BE2C (cell line): ENCODE measurements around the gene PTPRN2.

Source experiments
- DNase-seq: peaks from one replicate; pipeline ENCODE4 v3.0.0-alpha.2; 2020
- H3K27me3 ChIP-seq: fragments of 250-450 bp; sonication (Bioruptor Pico); 2 replicates; pipeline ENCODE4 v1.5.1; 2020; ENCODE audit warnings: mild to moderate bottlenecking
- H3K36me3 ChIP-seq: fragments of 250-450 bp; sonication (Bioruptor Pico); 2 replicates; pipeline ENCODE4 v1.5.1; 2020; ENCODE audit warnings: mild to moderate bottlenecking
- H3K4me1 ChIP-seq: fragments of 250-450 bp; sonication (Bioruptor Pico); 2 replicates; pipeline ENCODE4 v1.5.1; 2020
- H3K4me3 ChIP-seq: 2 replicates; pipeline ENCODE4 v1.5.1; 2011; ENCODE audit warnings: low read depth, low read length
- H3K9me3 ChIP-seq: fragments of 250-450 bp; sonication (Bioruptor Pico); 2 replicates; pipeline ENCODE4 v1.5.1; 2020
- CTCF ChIP-seq: IDR thresholded peaks from 2 replicates; pipeline ENCODE4 v1.5.1; 2012; ENCODE audit warnings: mild to moderate bottlenecking, low read depth, low read length

PTPRN2 gene

GRCh38 chr7:158415316-158415715, 172.3 kb downstream of the PTPRN2 start:
- no peaks in the 10 kb centered on the region for H3K9me3 ChIP-seq
- TF ChIP-seq CTCF = no peak
- no peaks in the 10 kb centered on the region for H3K4me1 ChIP-seq
- DNase-seq = no peak
- H3K4me3 ChIP-seq = no peak overlapping the region
- no peaks in the 10 kb centered on the region for H3K27me3 ChIP-seq
- H3K36me3 ChIP-seq = no peaks in the 10 kb centered on the region

GRCh38 chr7:158414486-158414961, 173.1 kb downstream of the PTPRN2 start:
- Histone ChIP-seq H3K27me3 (no peaks in the 10 kb centered on the region), H3K9me3 (no peaks in the 10 kb centered on the region), H3K36me3 (no peaks in the 10 kb centered on the region), H3K4me1 (no peaks in the 10 kb centered on the region), H3K4me3 (no peak overlapping the region)
- no peak for DNase-seq
- TF ChIP-seq CTCF = no peak

GRCh38 chr7:158414002-158414401, 173.6 kb downstream of the PTPRN2 start:
- Histone ChIP-seq H3K4me3 (no peak overlapping the region), H3K4me1 (no peaks in the 10 kb centered on the region), H3K9me3 (no peaks in the 10 kb centered on the region), H3K36me3 (no peaks in the 10 kb centered on the region), H3K27me3 (no peaks in the 10 kb centered on the region)
- no peak for DNase-seq
- TF ChIP-seq CTCF = no peak

- Histone ChIP-seq H3K4me1 (no peaks in the 10 kb centered on the region), H3K36me3 (no peaks in the 10 kb centered on the region), H3K4me3 (no peak overlapping the region), H3K9me3 (no peaks in the 10 kb centered on the region), H3K27me3 (no peaks in the 10 kb centered on the region)
- no peak for DNase-seq
- TF ChIP-seq CTCF = no peak
Observed at GRCh38 chr7:158411232-158411950, 176.2 kb downstream of the PTPRN2 start.

- TF ChIP-seq CTCF = no peak
- H3K27me3 ChIP-seq = no peaks in the 10 kb centered on the region
- H3K4me3 ChIP-seq = no peak overlapping the region
- H3K4me1 ChIP-seq = no peaks in the 10 kb centered on the region
- H3K36me3 ChIP-seq = no peaks in the 10 kb centered on the region
- no peak for DNase-seq
- H3K9me3 ChIP-seq = no peaks in the 10 kb centered on the region
Observed at GRCh38 chr7:158410720-158411119, 176.9 kb downstream of the PTPRN2 start.

- no peaks in the 10 kb centered on the region for H3K4me1 ChIP-seq
- H3K36me3 ChIP-seq = no peaks in the 10 kb centered on the region
- H3K9me3 ChIP-seq = no peaks in the 10 kb centered on the region
- H3K27me3 ChIP-seq = no peaks in the 10 kb centered on the region
- no peak overlapping the region for H3K4me3 ChIP-seq
- DNase-seq = no peak
- TF ChIP-seq CTCF = no peak
Observed at GRCh38 chr7:158409816-158410330, 177.8 kb downstream of the PTPRN2 start.
